ENCODE measurements around the gene PPP1R9B.

The PPP1R9B gene

DNA sequence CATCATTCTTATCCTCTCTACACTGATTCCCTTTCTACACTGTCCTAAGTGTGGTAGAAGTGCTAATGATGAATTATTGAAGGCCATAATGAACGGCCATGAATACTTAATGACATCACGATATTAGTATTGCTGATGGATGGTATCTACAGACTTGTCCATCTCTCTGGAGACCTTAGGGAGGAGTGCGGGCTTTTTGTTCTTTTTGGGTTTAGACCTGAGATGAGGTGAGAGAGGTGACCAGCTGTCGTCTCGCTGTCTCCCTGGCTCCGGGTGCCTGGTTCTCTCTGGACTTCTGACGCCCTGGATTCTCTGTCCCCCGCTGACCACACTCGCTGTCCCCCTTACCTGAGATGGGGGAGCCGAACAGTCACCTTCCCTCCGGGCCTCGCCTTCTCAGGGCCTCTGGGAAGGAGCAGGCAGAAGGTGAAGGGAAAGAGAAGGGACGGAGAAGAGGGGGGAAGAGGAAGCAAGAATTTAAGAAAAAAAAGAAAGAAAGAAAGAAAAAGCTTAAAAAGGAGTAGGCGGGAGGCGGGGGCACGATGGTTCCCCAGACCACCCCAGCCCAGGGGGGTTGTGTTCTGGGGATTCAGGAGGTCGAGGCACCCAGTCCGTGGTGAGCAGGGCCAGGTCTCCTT lies 32.4 kb upstream of the PPP1R9B start:
- H3K4me3 ChIP-seq (ENCODE audit: low read length): no peak overlapping the region
- TF ChIP-seq ZNF274 (IDR thresholded peaks at IDR 0.05; ENCODE audit: low read depth, low read length): no peak

GRCh38 chr17:50181591-50182560 lies 31.4 kb upstream of the PPP1R9B start:
- no peak overlapping the region for H3K4me3 ChIP-seq (ENCODE audit: low read length)
- no peak for TF ChIP-seq ZNF274 (IDR thresholded peaks at IDR 0.05; ENCODE audit: low read depth, low read length)

DNA sequence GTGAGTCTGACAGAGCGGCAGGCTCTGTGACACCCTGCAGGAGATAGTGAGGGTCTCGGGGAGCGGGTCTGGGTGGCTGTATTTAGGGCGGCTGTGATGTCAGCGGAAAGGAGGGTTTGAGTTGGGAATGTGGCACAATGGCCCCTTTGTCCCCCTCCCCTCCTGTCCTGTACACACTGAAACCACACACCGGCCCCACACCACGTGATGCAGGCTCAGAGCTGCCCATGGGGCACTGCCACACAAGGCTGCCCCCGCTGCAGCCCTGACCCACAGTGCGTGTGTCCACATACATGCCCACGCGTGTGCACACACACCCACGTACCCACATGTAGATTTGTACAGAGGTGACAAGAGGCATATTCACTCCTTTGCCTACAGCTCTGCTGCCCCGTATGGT lies 30.7 kb upstream of the PPP1R9B start:
- no peak for TF ChIP-seq ZNF274 (IDR thresholded peaks at IDR 0.05; ENCODE audit: low read depth, low read length)

GRCh38 chr17:50180620-50181019 lies 30.1 kb upstream of the PPP1R9B start:
- H3K4me3 ChIP-seq (ENCODE audit: low read length): no peak overlapping the region
- no peak for TF ChIP-seq ZNF274 (IDR thresholded peaks at IDR 0.05; ENCODE audit: low read depth, low read length)

More for the DNA sequence above, 30.7 kb upstream of the PPP1R9B start:
- H3K4me3 ChIP-seq (ENCODE audit: low read length): no peak overlapping the region

- no peak for TF ChIP-seq ZNF274 (IDR thresholded peaks at IDR 0.05; ENCODE audit: low read depth, low read length)
- no peak overlapping the region for H3K4me3 ChIP-seq (ENCODE audit: low read length)
Measured at GRCh38 chr17:50180111-50180510, 29.6 kb upstream of the PPP1R9B start.

- no peak overlapping the region for H3K4me3 ChIP-seq (ENCODE audit: low read length)
- no peak for TF ChIP-seq ZNF274 (IDR thresholded peaks at IDR 0.05; ENCODE audit: low read depth, low read length)
Measured at GRCh38 chr17:50177983-50178834, 27.7 kb upstream of the PPP1R9B start.

DNA sequence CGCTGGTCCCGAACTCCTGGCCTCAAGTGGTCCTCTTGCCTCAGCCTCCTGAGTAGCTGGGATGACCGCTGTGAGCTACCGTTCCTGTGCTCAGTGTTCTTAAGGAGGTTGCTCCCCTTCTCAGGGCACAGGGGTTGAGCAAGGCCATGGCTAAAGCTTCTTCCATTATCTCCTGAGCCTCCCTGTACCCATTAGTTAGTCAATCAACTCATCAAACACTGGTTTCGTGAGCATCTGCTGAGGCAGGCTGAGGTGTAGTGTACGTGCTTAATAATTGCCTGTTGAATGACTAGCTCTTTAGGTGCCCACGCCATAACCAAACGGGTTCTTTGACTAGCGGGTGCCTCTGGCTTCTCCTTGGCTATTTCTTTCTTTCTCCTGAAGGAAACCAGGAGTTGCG lies 27.0 kb upstream of the PPP1R9B start:
- no peak for TF ChIP-seq ZNF274 (IDR thresholded peaks at IDR 0.05; ENCODE audit: low read depth, low read length)
- no peak overlapping the region for H3K4me3 ChIP-seq (ENCODE audit: low read length)

DNA sequence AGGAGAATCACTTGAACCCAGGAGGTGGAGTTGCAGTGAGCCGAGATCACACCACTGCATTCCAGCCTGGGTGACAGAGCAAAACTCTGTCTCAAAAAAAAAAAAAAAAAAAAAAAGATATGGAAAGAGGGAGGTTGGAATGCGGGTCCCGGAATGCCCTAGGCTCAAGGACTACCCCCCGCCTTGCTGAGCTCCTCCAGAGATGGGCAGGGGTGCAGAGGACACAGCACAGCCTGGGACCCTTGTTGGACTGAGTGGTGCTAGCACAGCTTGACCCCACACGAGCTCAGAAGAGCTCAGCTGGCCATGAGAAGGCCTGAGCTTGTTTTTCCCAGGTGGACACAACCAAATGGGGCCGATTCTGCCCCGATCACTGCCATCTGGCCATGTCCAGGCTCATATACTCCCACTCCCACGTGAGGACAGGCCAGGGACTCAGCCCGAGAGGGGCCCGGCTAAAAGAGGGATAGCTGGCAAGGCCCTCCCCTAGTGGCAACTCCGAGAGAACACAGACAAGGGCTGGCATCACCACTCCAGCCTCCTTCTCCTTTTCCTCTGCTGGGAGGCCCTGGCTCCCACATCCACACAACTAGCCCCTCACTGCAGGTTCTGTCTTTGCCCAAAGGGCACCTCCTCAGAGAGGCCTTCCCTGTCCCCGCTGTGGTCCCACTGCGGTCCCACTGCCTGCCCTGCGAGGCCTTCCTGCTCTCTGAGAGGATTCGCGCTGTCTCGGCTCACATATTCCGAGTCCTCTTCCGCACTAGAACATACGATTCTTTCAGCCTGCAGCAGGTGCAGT lies 26.3 kb upstream of the PPP1R9B start:
- no peak for TF ChIP-seq ZNF274 (IDR thresholded peaks at IDR 0.05; ENCODE audit: low read depth, low read length)
- no peak overlapping the region for H3K4me3 ChIP-seq (ENCODE audit: low read length)

DNA sequence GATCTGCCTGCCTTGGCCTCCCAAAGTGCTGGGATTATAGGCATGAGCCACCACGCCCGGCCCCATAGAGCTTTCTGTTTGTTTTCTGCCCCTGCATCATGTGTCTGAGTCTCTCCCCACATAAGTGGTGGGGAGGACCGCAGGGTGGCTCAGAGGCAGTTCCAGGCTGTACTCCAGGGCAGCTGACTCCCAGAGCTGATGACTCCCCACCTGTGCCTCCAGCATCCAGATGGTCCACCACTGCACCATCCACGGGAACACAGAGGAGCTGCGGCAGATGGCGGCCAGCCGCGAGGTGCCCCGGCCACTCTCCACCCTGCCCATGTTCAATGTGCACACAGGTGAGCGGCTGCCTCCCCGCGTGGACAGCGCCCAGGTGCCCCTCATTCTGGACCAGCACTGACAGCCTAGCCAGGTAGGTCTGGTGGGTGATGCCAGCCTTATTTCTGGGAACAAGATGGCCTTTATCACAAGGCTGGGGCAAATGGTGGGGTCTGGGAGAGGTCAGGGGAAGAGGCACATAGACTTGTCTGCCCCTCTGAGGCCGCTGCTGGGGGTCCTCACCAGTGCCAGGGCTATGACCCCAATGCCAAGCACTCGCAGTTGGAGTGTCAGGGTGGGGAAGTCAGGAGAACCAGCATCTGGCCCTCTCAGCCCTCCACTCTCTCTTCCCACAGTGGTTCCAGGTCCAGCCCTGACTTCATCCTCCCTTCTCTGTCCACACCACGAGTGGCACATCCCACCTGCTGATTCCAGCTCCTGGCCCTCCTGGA lies 24.7 kb upstream of the PPP1R9B start:
- TF ChIP-seq ZNF274 (IDR thresholded peaks at IDR 0.05; ENCODE audit: low read depth, low read length): no peak
- H3K4me3 ChIP-seq (ENCODE audit: low read length): no peak overlapping the region

- TF ChIP-seq ZNF274 (IDR thresholded peaks at IDR 0.05; ENCODE audit: low read depth, low read length): no peak
- no peak overlapping the region for H3K4me3 ChIP-seq (ENCODE audit: low read length)
Measured at GRCh38 chr17:50174444-50174843, 24.0 kb upstream of the PPP1R9B start.

GRCh38 chr17:50173335-50173941 lies 23.0 kb upstream of the PPP1R9B start:
- TF ChIP-seq ZNF274 (IDR thresholded peaks at IDR 0.05; ENCODE audit: low read depth, low read length): no peak
- no peak overlapping the region for H3K4me3 ChIP-seq (ENCODE audit: low read length)

DNA sequence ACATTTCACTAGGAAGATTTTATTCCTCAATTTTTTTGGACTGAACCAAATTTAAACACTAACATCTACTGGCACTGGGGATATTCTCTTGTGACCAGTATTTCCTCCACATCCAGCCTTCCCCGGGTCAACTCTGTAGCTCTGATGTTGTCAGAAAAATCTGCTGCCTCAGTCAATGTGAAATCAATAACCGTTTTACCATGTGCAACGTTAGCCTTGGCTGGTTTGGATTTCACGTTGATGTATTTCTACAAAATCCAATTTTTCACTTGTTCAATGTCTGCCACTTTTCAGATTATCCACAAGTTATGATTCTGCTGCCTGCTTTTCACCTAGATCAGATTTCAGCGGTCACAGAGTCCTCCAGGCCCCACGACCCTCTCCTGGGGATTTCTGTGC lies 22.5 kb upstream of the PPP1R9B start:
- no peak for TF ChIP-seq ZNF274 (IDR thresholded peaks at IDR 0.05; ENCODE audit: low read depth, low read length)
- no peak overlapping the region for H3K4me3 ChIP-seq (ENCODE audit: low read length)
